Measurements from ENCODE around the gene HHIPL1. TPM values are rescaled to one million over a fixed set of nuclear protein-coding genes. Genes with fewer than 3 reads are reported as not detected.

The HHIPL1 gene
- total RNA-seq, 1 donor from 2014 or later, result 11.9 TPM

- Histone ChIP-seq H3K27me3 (no peaks in the 10 kb centered on the region), H3K9me3 (no peaks in the 10 kb centered on the region), H3K4me3 (no peak overlapping the region), H3K27ac (no peak overlapping the region), H3K4me1 (no peaks in the 10 kb centered on the region), H3K36me3 (no peaks in the 10 kb centered on the region)
- TF ChIP-seq, protein P1, sequence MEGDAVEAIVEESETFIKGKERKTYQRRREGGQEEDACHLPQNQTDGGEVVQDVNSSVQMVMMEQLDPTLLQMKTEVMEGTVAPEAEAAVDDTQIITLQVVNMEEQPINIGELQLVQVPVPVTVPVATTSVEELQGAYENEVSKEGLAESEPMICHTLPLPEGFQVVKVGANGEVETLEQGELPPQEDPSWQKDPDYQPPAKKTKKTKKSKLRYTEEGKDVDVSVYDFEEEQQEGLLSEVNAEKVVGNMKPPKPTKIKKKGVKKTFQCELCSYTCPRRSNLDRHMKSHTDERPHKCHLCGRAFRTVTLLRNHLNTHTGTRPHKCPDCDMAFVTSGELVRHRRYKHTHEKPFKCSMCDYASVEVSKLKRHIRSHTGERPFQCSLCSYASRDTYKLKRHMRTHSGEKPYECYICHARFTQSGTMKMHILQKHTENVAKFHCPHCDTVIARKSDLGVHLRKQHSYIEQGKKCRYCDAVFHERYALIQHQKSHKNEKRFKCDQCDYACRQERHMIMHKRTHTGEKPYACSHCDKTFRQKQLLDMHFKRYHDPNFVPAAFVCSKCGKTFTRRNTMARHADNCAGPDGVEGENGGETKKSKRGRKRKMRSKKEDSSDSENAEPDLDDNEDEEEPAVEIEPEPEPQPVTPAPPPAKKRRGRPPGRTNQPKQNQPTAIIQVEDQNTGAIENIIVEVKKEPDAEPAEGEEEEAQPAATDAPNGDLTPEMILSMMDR (IDR thresholded peaks at IDR 0.05), result no peak
- intact Hi-C loops (cut with DNase I), result loop anchor here (10.0 kb wide), 1 partner anchor 1889 kb away; no protein-coding TSS in a partner anchor
- no peak for DNase-seq (ENCODE audit: low spot score in 2 of 2)
These were observed 10.6 kb downstream of the HHIPL1 start for GRCh38 chr14:99655521-99655920.

DNA sequence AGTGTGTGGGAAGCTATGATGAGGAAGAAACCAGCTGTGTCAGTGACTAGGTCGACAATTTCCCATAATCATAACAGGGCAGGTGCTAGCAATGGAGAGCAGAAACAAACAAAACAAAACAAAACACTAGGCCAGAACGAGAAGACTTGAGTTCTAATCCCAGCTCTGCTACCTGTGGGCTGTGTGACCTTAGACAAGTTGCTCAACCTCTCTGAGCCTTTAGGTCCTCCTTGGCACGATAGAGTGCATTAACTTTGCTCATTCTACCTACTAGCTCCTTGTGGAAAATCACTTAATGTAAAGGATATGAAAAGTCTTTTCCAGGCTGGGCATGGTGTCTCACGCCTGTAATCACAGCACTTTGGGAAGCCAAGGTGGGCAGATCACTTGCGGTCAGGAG is 11.2 kb downstream of the HHIPL1 start:
- no peak overlapping the region for H3K27ac ChIP-seq
- no peaks in the 10 kb centered on the region for H3K9me3 ChIP-seq
- no peak overlapping the region for H3K4me3 ChIP-seq
- H3K36me3 ChIP-seq, result no peaks in the 10 kb centered on the region
- H3K4me1 ChIP-seq, result no peaks in the 10 kb centered on the region
- no peaks in the 10 kb centered on the region for H3K27me3 ChIP-seq
- intact Hi-C loops (cut with DNase I), result loop anchor here (10.0 kb wide), 1 partner anchor 1889 kb away; no protein-coding TSS in a partner anchor
- TF ChIP-seq, protein P1 (IDR thresholded peaks at IDR 0.05), result no peak
- no peak for DNase-seq (ENCODE audit: low spot score in 2 of 2)

GRCh38 chr14:99657645-99658155 is 12.8 kb downstream of the HHIPL1 start:
- intact Hi-C loops (cut with DNase I), result loop anchor here (10.0 kb wide), 1 partner anchor 1887 kb away; no protein-coding TSS in a partner anchor
- no peaks in the 10 kb centered on the region for H3K36me3 ChIP-seq

GRCh38 chr14:99658218-99658845 is 13.4 kb downstream of the HHIPL1 start:
- H3K4me3 ChIP-seq, result no peak overlapping the region
- H3K36me3 ChIP-seq, result no peaks in the 10 kb centered on the region
- no peaks in the 10 kb centered on the region for H3K27me3 ChIP-seq
- TF ChIP-seq, protein P1 (IDR thresholded peaks at IDR 0.05), result no peak
- no peak for DNase-seq (ENCODE audit: low spot score in 2 of 2)
- H3K9me3 ChIP-seq, result no peaks in the 10 kb centered on the region
- no peak overlapping the region for H3K27ac ChIP-seq
- intact Hi-C loops (cut with DNase I), result loop anchor here (10.0 kb wide), 1 partner anchor 1886 kb away; no protein-coding TSS in a partner anchor
- H3K4me1 ChIP-seq, result no peaks in the 10 kb centered on the region

More at GRCh38 chr14:99657645-99658155, 12.8 kb downstream of the HHIPL1 start:
- Histone ChIP-seq H3K27me3 (no peaks in the 10 kb centered on the region), H3K9me3 (no peaks in the 10 kb centered on the region), H3K27ac (no peak overlapping the region), H3K4me1 (no peaks in the 10 kb centered on the region), H3K4me3 (no peak overlapping the region)
- TF ChIP-seq, protein P1 (IDR thresholded peaks at IDR 0.05), result no peak
- DNase-seq (ENCODE audit: low spot score in 2 of 2), result no peak

- no peaks in the 10 kb centered on the region for H3K4me1 ChIP-seq
- H3K27me3 ChIP-seq, result no peaks in the 10 kb centered on the region
- intact Hi-C loops (cut with DNase I), result loop anchor here (10.0 kb wide), 1 partner anchor 1885 kb away; no protein-coding TSS in a partner anchor
- no peaks in the 10 kb centered on the region for H3K9me3 ChIP-seq
- no peak for DNase-seq (ENCODE audit: low spot score in 2 of 2)
- no peak overlapping the region for H3K27ac ChIP-seq
- TF ChIP-seq, protein P1 (IDR thresholded peaks at IDR 0.05), result no peak
- H3K36me3 ChIP-seq, result no peaks in the 10 kb centered on the region
- H3K4me3 ChIP-seq, result no peak overlapping the region
These were observed 14.4 kb downstream of the HHIPL1 start for GRCh38 chr14:99659333-99659741.

All from ascending aorta (tissue), 2 donors.